ENCODE data around the gene PRKN.

- TF ChIP-seq CTCF (conservative IDR thresholded peaks at IDR 0.05) (no peak), ZFX (IDR thresholded peaks at IDR 0.05) (no peak)
Measured at GRCh38 chr6:162372106-162372505, 355.5 kb downstream of the PRKN start.

All from C4-2B (cell line).